Frontal cortex (tissue), 4 donors: ENCODE measurements around the gene VEGFD. TPM values are rescaled to one million over a fixed set of nuclear protein-coding genes. Genes with fewer than 3 reads are reported as not detected.

ENCODE experiments used
- DNase-seq, 2 donors: peaks; one replicate each; pipeline ENCODE4 v3.0.0; 2012; ENCODE audit warnings: low spot score in 2 of 2
- FAIRE-seq: peaks from 2 replicates; lab custom pipeline; 2012; peaks lifted over from hg19 to GRCh38; lab: Jason Lieb, UNC
- total RNA-seq: library from RNA; depleted of rRNA; stranded (reverse); fragments of >200 nt; gene quantifications from one replicate; pipeline ENCODE4 v1.2.3, GENCODE V29; 2014
- donor health status: control.
- donor health status: control.
- donor health status: control.

Gene VEGFD
- total RNA-seq, 1 donor from 2014 or later = not detected

GRCh38 chrX:15366506-15367352 lies 17.5 kb downstream of the VEGFD start:
- DNase-seq (no peak), FAIRE-seq (no peak)

DNA sequence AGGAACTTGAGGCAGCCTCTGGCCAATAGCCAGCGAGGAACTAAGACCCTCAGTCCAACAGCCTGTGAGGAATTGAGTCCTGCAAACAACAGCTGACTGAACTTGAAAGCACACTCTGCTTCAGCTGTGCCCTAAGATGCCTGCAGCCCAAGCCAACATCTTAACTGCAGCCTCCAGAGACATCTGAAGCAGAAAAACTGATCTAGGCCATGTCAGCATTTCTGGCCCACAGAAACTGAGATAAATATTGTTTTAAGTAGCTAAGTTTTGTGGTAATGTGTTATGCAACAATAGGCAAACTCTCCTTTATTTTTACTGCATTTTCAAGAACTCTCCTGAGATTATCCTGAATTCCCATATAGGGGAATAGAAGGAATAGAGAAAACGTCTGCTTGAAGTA lies 24.5 kb downstream of the VEGFD start:
- FAIRE-seq = no peak
- DNase-seq = no peak

GRCh38 chrX:15358533-15358932 lies 25.7 kb downstream of the VEGFD start:
- FAIRE-seq (no peak), DNase-seq (no peak)

- no peak for DNase-seq
- no peak for FAIRE-seq
Measured at GRCh38 chrX:15356444-15356843, 27.8 kb downstream of the VEGFD start.

DNA sequence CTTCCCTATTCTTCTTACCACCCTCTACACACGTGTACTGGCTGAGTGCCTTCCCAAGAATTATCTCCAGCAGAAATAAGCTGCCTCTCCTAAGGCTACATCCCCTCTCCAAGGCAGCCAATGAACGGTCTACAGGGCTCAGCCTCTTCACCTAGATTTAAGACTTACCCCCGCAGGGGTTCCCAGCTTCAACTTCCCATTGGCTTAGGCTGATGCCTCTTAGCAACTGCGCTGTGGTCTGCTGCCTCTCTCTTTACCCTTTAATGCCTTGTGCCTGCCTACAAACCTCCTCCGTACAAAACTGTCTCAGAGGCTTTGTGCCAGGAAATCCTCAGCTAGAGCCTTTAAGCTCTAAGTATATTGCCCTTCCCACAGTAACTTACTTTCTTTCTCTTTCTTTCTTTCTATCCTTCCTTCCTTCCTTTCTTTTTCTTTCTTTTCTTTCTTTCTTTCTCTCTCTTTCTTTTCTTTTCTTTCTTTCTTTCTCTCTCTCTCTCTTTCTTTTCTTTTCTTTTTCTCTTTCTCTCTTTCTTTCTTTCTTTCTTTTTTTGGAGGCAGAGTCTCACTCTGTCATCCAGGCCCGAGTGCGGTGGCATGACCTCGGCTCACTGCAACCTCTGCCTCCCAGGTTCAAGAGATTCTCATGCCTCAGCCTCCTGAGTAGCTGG lies 33.8 kb downstream of the VEGFD start:
- DNase-seq (no peak), FAIRE-seq (no peak)

- peak in 1 of 2 donors; percentile 23 for DNase-seq
- FAIRE-seq = no peak
Measured at GRCh38 chrX:15349046-15349445, 35.2 kb downstream of the VEGFD start.

GRCh38 chrX:15345976-15346375 lies 38.2 kb downstream of the VEGFD start:
- FAIRE-seq = no peak
- DNase-seq = no peak

DNA sequence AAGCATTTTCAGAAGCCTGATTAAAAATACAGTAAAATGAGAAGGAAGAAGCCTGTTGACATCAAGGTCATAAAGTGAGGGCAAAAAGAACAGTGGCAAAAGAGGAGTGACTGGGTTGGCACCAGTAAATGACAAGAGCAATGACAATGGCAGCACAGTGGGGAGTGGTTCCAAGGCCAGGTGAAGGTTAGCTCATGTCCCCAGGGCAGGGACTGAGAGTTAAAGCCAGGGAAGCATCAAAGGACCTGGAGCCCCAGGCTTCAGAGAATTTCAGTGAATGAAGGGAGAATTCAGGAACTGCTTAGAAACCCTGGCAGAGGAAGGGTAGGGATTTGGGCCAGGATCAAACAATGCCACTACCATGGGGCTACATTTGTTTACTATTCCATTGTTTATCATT lies 40.1 kb downstream of the VEGFD start:
- no peak for DNase-seq
- FAIRE-seq = no peak

GRCh38 chrX:15343075-15343476 lies 41.1 kb downstream of the VEGFD start:
- FAIRE-seq = no peak
- DNase-seq = no peak

GRCh38 chrX:15340867-15341266 lies 43.3 kb downstream of the VEGFD start:
- DNase-seq (no peak), FAIRE-seq (no peak)

GRCh38 chrX:15336023-15336413 lies 48.2 kb downstream of the VEGFD start:
- FAIRE-seq (no peak), DNase-seq (no peak)

DNA sequence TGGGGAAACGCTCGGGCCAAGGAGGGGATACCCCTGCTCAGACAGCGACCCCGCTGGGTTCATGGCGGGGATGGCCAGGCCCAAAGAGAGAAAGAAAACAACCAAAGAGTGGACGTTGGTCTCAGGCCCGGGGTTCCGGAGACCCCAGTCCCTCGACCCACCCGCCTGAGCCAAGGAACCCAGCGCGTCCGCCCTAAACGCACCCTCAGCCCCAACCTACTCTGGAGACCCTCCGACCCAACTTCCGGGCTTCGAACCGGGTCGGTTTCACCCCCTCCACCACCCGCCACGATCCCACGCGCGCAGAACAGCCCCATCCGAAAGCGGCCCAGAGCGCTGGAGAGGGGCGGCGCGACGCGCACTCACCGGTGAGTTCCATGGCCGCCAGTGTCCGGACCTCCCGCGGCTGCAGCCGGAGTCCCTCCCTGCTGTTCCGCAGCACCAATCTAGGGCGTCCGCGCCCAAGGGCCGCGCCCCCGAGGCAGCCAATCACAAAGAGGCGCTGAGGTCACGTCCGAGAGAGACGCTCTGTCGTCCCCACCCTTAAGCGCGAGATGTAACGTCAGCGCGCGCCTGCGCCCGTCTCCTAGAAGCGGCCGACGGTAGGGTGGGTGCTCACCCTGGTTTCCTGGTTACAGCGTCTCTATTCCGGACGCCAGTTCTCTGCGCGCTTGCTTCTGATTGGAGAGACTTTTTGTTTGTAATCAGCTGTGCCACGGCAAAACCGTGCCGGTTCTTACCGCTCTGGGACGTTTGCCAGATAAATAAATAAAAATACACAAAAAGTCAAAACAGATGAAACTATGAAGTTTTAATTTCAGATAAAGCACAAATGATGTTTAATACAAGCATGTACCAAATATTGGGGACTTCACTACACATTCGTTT lies 48.8 kb downstream of the VEGFD start, which contains the start of gene PIGA:
Gene PIGA (minus strand): TSS at position 389 of the 888 bp plus-strand sequence. CDS start 3,593 bp downstream, outside the sequence.
- DNase-seq (peak; percentile 85), FAIRE-seq (peak; percentile 56)

- FAIRE-seq = no peak
- DNase-seq = no peak
Measured at GRCh38 chrX:15334561-15334960, 49.7 kb downstream of the VEGFD start.

DNA sequence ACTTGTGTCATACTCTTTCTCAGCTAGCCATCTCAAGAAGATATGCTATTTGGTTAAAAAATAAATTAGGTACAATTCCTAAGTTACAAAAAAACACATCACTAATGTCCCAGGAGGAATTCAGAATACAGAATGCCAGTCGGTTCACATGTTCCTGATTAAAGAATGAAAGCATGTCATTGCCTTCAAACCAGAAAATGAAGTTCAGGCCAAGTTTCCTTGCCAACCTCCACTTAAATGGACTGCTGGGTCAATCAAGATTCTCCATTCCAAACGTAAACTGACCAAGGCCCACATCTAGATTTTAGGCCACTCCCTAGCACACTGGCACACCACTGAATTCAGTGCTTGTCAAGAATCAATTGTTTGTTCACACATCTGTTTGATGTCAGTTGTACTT lies 55.4 kb downstream of the VEGFD start:
- DNase-seq (no peak), FAIRE-seq (no peak)

DNA sequence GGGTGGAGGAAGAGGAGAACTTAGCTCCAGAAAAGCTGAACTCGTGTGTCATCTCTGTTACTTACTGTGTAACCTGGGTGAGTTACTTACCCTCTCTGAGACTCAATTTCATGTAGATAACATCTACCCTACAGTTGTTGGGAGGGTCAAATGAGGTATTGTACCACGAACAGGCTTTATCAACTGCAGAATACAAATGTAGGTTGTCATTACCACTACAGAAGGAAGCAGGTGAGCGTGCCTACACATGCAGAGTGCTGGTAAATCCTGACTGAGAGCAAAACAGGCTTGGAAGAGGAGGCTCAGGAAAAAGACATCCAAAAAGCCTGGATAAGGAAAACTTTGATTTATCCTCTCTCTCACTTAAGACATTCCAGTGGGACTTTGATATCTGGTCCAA lies 56.1 kb downstream of the VEGFD start:
- no peak for FAIRE-seq
- no peak for DNase-seq

- no peak for FAIRE-seq
Measured at GRCh38 chrX:15322472-15322871, 61.7 kb downstream of the VEGFD start.

GRCh38 chrX:15322072-15322471 lies 62.1 kb downstream of the VEGFD start:
- FAIRE-seq (no peak), DNase-seq (no peak)

More at GRCh38 chrX:15322472-15322871, 61.7 kb downstream of the VEGFD start:
- no peak for DNase-seq

DNA sequence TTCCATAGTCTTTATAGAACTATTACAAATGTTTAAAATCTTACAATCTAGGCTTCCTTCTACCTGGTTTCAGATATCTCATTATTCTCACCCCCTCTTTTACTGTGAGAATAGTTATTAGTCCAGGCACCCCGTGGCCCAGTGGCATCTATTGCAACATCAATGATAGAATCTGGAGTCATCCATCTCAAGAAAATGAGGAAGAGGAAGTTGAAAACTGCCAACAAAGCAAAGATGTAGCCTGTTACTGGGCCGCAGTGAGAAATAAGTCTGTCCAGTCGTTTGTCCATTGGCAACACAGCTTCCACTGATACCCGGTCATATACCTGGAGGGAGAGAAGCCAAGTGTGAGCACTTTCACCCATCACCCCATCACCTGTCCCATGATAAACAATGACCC lies 62.8 kb downstream of the VEGFD start:
- DNase-seq (no peak), FAIRE-seq (no peak)

- DNase-seq (no peak), FAIRE-seq (no peak)
Measured at GRCh38 chrX:15320297-15320696, 63.9 kb downstream of the VEGFD start.

DNA sequence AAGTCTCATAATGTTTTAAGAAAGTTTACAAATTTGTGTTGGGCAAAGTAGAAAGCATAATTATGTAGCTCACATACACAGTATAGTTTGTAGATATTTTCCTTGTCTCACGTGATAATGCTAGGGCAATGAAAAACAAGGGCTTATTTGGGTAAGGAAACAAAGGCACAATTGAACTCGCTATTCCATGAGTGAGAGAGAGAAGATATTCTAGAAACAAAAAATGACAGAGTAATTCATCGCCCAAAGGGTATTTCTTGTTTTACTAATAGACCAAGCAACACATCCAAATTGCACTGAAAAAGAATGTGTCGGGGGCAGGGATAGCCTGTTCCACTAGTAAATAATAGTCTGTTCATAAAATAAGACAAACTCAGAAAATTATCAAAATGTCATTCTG lies 65.1 kb downstream of the VEGFD start:
- peak; percentile 36 for FAIRE-seq
- DNase-seq = no peak
